GM12873 (cell line): Measurements from ENCODE around the gene STAT1.

Source experiments
- TF ChIP-seq, protein P1 (sequence below): IDR thresholded peaks from 2 replicates; pipeline ENCODE4 v1.5.1; 2012; ENCODE audit warnings: low read depth, mild to moderate bottlenecking, moderate library complexity, low read length, control low read depth; ENCODE audit not compliant: insufficient read depth; ENCODE audit errors: missing control alignments

The STAT1 gene

DNA sequence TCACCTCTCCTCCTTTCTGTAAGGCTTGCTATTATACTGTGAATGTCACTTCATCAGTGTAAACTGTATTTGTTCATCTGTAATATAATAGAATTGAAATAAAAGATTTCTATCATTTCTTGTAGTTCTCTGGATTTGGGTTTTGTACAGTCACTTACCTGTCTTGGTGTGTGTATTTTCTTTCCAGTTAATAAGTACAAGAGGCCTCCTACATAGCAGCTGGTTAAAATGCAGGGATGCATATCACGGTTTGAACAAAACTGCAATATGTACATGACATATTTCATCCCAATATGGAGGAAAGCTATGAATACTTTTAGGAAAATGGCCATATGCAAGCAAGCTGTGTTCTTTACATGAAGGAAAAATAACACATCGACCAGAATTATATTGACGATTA lies 5.4 kb upstream of the STAT1 start:
- TF ChIP-seq, protein P1, sequence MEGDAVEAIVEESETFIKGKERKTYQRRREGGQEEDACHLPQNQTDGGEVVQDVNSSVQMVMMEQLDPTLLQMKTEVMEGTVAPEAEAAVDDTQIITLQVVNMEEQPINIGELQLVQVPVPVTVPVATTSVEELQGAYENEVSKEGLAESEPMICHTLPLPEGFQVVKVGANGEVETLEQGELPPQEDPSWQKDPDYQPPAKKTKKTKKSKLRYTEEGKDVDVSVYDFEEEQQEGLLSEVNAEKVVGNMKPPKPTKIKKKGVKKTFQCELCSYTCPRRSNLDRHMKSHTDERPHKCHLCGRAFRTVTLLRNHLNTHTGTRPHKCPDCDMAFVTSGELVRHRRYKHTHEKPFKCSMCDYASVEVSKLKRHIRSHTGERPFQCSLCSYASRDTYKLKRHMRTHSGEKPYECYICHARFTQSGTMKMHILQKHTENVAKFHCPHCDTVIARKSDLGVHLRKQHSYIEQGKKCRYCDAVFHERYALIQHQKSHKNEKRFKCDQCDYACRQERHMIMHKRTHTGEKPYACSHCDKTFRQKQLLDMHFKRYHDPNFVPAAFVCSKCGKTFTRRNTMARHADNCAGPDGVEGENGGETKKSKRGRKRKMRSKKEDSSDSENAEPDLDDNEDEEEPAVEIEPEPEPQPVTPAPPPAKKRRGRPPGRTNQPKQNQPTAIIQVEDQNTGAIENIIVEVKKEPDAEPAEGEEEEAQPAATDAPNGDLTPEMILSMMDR: no peak

DNA sequence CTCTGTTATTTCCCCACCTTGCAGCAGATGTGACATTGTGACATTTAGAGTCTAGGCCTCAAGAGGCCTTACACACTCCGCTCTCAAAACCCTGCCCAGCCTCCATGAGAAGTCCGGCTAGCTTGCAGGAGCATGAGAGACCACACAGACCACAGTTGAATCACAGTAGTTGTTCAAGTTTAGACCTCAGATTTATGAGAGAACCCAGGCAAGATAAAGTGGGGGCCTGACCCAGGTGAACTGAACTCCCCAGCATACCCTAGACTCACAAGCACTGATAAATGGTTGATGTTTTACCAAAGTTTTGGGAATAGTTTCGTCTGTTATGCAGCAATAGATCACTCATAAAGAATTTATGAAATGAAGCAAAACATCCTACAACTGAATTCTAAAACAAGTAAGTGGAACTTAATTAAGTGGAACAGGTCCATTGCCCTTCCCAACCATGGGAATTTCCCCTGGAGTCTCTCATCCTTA lies 4.7 kb upstream of the STAT1 start:
- TF ChIP-seq, protein P1: no peak

DNA sequence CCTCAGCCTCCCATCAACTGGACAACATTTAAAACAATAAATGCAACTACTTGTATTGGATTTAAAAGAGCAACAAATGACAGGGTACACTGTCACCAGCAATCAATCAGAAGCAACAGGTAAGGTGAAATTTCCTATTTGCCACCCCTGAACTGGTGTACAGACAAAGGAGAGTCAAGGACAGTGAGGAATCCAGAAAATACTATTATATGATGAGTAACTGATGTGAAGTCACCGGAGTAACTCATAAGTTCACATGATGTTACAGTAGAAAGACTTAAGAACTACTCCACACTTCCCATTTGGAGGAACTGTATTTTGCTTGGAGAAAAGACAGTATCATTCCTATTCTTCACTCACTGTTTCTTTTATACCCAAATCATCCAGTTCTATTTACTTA lies 4.1 kb upstream of the STAT1 start:
- TF ChIP-seq, protein P1: no peak

DNA sequence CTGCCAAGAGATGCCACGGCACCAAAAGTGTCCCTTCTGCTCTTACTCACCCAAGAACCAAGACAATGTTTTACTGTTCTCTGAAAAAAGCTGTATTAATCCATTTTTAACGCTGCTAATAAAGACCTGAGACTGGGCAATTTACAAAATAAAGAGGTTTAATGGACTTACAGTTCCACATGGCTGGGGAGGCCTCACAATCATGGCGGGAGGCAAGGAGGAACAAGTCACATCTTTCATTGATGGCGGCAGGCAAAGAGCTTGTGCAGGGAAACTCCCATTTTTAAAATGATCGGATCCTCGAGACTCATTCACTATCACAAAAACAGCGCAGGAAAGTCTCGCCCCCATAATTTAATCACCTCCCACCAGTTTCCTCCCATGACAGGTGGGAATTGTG lies 1.9 kb upstream of the STAT1 start:
- TF ChIP-seq, protein P1: no peak

DNA sequence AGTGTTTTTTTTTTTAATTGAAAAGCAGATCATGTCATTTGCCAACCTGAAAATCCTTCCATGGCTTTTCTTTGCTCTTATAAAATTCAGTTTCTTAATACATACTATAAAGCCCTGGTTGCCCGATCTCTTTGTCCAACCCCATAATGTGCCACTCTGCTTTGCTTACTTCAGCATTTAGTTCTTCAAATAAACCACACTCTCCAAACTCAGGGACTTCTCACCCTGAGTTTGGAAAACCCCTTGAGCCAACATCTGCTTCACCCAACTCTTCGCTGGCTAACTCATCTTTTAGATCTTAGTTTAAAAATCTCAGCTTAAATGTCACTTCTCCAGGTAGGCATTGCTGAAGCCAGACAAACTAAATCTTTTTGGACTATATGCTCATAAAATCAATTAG lies 1.3 kb upstream of the STAT1 start:
- TF ChIP-seq, protein P1: no peak

DNA sequence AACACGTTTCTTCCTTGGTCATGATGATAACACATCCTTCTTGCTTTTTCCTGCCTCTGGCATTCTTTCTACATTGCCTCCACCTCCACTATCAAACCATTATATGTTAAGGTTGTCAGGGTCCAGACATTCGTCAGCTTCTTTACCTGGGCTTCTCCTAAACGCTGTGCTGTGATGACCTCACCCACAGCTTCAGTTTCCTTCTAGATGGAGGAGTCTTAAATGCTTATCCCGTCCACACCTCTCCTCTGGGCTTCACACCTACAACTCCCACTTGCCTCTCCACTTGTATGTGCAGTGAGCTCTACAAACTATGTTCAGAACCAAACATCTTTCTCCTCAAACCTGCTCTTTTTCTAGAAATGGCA lies 666 bp upstream of the STAT1 start:
- TF ChIP-seq, protein P1: no peak

DNA sequence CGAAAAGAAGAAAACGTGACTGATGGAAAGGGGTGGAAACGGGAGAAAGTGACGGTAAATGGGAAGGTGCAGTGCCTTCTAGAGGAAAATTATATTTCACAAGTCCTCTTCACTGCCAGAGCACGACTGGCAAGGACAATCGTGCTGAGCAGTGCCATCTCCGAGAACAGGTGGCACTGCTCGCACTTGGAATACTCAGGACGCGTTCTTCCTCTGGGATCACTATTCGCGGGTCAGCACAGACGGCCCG lies 364 bp downstream of the STAT1 start:
- TF ChIP-seq, protein P1: peak; percentile 0
